GM21737 (cell line): Measurements from ENCODE around the gene MRPL20.
"Not testable (repeated sequence)": the region's sequence is repeated elsewhere in the genome, so short reads cannot be mapped to it uniquely, and the experiment has no call there.

ENCODE experiments used
- ATAC-seq: cut with Tn5 transposase; IDR thresholded peaks from one replicate; pipeline ENCODE4 v1.9.1; 2021; ENCODE audit warnings: mild to moderate bottlenecking, moderate library complexity; ENCODE audit not compliant: unreplicated experiment

MRPL20 gene

GRCh38 chr1:1437904-1438376 is 30.8 kb upstream of the MRPL20 start:
- peak; percentile 46 for ATAC-seq

GRCh38 chr1:1437033-1437903 is 30.2 kb upstream of the MRPL20 start:
- ATAC-seq, result no peak

DNA sequence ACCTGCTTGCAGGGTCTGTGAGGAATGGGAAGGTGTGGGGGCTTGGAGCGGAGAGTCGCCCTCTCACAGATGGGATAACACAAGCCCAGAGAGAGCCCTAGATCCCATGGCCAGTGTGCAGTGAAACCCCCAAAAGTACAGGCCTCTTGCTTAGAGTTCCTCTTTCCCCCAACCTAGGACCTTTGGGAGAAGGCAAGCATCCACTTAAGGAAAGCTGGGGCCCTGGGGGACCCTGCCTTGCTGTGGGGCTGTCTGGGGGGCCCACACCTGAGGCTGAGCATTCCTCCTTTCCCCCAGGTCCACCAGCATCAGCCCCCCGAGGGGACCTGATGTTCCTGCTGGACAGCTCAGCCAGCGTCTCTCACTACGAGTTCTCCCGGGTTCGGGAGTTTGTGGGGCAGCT is 29.5 kb upstream of the MRPL20 start:
- no peak for ATAC-seq

GRCh38 chr1:1435911-1436629 is 29.0 kb upstream of the MRPL20 start:
- ATAC-seq, result no peak

DNA sequence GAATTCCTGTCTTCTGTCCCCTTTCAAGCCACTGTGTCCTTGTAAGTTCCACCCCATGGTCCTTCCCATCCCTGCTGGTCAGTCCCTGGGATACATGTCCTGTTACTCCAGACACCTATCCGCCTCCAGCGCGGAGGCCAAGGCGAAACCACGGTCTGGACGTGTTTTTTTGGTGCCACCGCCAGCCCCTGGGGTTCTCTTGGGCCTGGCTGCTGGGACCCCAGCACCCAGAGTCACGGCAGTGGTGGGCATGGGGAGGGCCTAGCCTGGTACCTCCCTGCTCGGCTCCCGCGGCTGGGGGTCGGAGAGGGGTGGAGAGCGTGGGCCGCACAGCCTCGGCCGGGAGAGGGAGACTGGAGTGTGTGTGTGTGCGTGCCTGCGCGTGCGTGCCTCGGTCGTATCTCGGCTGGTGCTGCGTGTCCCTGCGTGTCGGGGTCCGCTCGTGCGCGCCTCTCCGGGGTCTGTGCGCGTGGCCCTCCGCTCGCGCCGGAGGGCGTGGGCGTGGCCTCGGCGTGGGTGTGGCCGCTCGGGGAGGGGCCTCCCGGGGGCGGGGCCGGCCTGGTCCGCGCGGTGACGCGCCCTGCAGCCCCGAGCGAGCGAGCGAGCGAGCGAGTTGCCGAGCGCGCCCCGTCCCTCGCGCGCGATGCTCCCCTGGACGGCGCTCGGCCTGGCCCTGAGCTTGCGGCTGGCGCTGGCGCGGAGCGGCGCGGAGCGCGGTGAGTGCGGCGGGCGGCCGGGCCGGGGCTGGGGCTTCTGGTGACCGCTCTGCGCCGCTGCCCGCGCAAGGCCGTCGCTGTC is 28.2 kb upstream of the MRPL20 start, which contains the start of gene VWA1:
Gene VWA1 (plus strand): TSS at position 585 of the 798 bp plus-strand sequence. CDS start 59 bp downstream, at position 644.
- ATAC-seq, result no peak

GRCh38 chr1:1434824-1435105 is 27.7 kb upstream of the MRPL20 start:
- ATAC-seq, result no peak

DNA sequence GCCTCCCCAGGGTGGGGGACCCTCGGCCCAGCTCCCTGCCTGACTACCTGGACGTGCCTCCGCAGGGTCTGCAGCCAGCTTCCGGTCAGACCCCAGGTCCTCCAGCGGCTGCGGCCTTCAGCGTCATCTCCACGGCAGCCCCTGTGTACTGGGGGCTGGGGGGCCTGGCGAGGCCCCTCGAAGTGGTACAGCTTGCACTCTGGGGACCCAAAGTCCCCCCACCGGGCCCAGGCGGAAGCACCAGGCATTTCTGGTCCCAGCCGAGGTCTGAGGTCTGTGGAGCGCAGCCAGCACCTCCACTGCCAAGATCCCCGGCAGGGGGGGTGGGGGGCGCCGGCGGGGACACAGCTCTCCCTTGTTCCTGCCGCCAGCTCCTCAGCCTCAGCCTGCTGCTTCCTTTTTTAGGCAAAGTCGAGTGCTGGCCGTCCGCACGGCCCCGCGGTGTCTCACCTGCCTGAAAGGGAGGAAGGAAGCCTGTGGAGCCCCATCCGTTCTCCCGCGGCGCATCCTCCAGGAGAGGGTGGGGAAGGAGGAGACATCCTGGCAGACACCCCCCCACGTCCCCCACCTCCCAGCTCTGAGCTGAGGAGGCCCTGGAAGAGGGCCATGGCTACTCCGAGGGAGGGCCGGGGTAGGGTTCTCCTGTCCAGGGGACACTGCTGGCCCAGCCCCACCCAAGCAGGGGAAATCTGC is 27.2 kb upstream of the MRPL20 start:
- no peak for ATAC-seq

- no peak for ATAC-seq
These were observed 26.7 kb upstream of the MRPL20 start for GRCh38 chr1:1433804-1434130.

- no peak for ATAC-seq
These were observed 26.1 kb upstream of the MRPL20 start for GRCh38 chr1:1432951-1433803.

DNA sequence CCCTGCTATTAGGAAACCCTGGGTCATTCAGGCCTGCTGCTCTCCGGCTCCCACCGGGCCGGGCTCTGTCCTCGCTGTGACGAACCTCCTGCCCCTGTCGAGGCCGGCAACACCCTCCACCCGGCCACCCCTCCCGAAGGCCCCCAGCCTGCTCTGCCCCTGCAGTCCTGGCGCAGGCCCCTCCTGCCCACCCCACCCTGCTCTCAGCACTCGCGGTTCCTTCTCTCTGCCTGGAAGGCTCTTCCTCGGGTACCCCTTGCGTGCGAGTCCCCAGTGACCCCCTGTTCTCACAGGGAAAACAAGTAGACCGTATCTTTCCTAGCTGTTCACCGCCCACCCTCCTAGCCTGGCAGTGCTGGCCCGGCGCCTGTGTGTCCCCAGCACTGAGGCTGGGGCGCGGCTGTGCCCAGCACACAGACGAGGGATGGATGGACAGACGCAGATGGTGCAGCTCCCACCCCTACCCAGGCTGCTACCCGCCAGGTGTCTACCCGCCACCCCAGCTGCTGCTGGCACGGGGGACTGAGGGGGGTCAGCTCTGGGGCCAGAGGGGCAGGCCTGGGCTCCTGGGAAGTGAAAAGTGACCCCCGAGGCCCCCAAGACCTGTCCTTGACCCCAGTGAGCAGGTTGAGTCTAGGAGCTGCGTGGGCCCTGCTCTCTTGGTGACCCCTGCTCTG is 25.3 kb upstream of the MRPL20 start:
- no peak for ATAC-seq

GRCh38 chr1:1431845-1432273 is 24.8 kb upstream of the MRPL20 start:
- no peak for ATAC-seq

DNA sequence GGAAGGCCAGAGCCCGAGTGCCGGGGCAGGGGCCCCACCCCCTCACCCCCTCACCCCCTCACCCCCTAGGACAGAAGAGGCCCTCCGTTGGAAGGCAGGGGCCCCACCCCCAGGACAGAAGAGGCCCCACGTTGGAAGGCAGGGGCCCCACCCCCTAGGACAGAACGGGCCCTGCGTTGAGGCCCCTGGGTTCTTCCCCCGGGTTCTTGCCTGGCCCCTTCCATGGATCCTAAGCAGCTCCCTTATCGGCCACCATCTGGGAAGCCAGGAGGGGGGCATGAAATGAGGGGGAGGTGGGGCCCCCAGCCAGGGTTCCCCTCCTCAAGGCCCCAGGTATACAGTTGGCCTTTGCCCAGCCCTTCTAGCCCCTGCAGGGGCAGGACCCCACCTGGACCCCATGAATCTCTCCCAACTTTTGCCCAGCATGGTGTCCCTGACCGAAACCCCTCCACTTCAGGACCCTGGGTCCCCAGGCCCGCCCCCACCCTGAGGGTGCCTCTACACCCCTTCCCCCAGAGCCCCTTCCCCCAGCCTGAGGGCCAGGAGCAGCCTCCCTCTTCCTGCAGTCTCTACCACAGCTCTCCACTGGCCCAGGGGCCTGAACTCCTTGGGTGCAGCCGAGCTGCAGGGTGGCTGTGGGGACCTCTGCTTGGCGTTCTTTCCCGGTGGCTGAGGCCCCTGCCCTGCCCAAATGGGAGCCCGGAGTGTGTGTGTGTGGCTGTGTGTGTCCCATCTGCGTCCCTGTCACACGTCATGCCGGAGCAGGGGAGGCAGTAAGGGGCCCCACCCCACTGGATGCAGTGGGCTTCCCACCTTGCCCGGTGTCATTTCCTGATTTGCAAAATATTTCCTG is 24.1 kb upstream of the MRPL20 start:
- ATAC-seq, result no peak

GRCh38 chr1:1430114-1430982 is 23.3 kb upstream of the MRPL20 start:
- no peak for ATAC-seq

GRCh38 chr1:1429671-1430073 is 22.6 kb upstream of the MRPL20 start:
- no peak for ATAC-seq

DNA sequence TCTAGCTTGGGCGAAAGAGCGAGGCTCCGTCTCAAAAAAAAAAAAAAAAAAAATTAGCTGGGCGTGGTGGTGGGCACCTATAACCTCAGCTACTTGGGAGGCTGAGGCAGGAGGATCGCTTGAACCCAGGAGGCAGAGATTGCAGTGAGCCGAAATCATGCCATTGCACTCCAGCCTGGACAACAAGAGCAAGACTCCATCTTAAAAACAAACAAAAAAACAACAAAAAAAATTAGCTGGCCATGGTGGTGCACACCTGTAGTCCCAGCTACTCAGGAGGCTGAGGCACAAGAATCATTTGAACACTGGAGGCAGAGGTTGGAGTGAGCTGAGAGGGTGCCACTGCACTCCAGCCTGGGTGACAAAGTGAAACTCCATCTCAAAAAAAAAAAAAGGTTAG is 21.9 kb upstream of the MRPL20 start:
- ATAC-seq, result not testable (repeated sequence)

GRCh38 chr1:1428174-1428573 is 21.1 kb upstream of the MRPL20 start:
- no peak for ATAC-seq

DNA sequence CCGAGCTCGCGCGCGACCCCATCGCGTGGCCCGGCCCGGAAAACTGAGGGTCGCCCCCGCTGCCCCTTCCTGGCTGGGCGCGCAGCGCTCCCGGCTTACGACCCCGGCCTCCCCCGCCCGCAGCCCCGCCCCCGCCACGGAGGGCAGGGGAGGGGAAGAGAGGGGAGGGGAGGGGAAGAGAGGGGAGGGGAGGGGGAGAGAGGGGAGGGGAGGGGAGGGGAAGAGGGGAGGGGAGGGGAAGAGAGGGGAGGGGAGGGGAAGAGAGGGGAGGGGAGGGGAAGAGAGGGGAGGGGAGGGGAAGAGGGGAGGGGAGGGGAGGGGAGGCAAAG is 20.7 kb upstream of the MRPL20 start:
- ATAC-seq, result no peak
